Breast epithelium (tissue), 3 donors: ENCODE measurements around the gene GLI3.

Experiments used
- POLR2A ChIP-seq: fragments of 450-650 bp; IDR thresholded peaks from one replicate; pipeline ENCODE4 v1.6.1; 2016; ENCODE audit warnings: antibody characterized with exemption, mild to moderate bottlenecking, moderate library complexity
- POLR2AphosphoS5 ChIP-seq, 3 donors: sonication (generic); formaldehyde crosslinking; IDR thresholded peaks; one replicate each; pipeline ENCODE4 v1.6.1; 2017; ENCODE audit warnings: antibody characterized with exemption in 3 of 3

GRCh38 chr7:42006801-42007513 lies 230.1 kb downstream of the GLI3 start:
- TF ChIP-seq POLR2A (no peak), POLR2AphosphoS5 (IDR thresholded peaks at IDR 0.05) (no peak)
